Smooth muscle cell of bladder (primary cell): Measurements from ENCODE around the gene PCBD2. TPM values are rescaled to one million over a fixed set of nuclear protein-coding genes. Genes with fewer than 3 reads are reported as not detected.

Experiments
- total RNA-seq: library from RNA; depleted of rRNA; stranded (reverse); fragments of >200 nt; gene quantifications from 2 replicates; pipeline ENCODE4 v1.2.3, GENCODE V29; 2014

PCBD2 gene
- total RNA-seq, result 2.3 and 3.7 TPM in 2 replicates

DNA sequence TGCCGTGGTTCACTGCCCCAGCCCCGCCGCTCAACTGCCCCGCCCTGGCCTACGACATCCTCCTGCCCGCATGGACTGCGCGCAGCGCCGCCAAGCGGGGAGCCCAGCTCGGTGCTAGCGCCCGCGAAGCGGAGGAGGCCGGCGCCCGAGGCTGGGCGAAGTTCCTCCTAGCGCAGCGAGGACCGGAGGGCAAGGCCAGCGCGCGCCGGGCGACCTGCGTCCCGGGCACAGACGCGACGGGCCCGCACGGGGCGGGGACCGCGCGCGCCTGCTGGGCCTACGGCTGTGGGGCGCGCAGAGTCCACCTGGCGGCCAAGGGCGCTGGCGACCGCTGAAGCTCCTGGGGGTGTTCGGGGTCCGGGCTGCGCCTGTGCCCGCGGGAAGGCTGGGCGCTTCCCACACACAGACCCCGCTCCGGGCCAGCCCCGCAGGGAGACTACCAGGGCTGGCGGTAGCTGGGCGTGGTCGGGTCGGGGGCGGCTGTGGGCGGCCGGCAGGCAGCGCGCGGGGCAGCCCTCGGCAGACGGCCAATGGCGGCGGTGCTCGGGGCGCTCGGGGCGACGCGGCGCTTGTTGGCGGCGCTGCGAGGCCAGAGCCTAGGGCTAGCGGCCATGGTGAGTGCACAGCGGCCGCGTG, at the start of gene PCBD2:
PCBD2 (plus strand) TSS at position 522 of the 636 bp plus-strand sequence; CDS start at position 531, 9 bp downstream.

DNA sequence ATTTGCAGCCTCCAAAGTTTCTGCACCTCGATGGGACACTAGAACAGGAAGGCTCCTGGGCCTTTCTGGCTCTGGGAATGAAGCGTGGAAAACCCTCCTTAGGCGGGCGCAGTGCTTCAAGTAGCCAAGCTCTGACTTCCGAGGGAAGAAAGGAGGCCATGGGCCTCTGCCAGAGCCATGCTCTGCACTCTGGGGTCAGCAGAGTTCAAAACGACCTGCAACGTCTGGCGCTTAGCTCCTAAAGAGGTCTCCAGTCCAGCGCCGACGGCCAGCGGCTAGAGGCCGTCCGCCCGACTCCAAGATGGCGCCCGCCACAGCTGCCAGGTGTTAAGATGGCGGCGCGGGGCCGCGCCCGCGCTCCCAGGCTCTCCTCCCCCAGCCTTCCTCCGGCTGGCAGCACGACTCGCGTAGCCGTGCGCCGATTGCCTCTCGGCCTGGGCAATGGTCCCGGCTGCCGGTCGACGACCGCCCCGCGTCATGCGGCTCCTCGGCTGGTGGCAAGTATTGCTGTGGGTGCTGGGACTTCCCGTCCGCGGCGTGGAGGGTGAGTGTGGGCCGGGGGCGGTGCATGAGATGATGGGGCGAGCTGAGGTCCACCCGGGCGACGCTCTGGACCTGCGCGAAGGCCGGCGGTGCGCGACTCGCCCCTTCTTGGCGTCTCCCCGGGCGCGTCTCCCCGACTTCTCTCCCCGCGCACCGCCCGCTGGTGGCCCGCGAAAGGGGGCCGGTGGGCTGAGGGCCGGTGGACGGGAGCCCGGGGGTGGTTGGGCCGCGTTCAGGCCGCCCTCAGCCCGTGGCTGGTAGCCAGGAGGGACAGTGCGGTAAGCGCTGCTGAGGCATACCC, 30.7 kb upstream of the PCBD2 start, which contains the start of gene TXNDC15:
TXNDC15 (plus strand) TSS at position 385 of the 844 bp plus-strand sequence; CDS start at position 442, 57 bp downstream.

DNA sequence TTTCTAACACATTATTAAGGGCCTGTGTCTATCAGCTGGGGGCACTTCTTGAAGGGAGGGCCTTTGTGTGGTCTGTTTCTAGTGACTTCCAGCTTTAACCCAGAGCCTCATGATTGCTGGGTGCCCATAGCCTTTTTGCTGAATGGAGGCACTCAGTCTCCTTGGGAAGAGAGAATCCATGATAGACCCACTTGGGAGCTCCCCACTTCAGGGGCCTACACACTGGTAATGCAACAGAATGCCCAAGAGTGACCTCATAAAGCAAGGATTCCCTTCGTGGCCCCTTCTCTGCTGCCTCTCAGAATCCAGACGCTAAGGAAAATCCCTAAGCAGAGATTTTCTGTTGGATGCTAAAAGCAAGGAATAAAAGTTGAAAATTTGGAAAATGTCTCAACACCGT, 62.7 kb downstream of the PCBD2 start, which contains the start of gene CATSPER3:
CATSPER3 (plus strand) TSS at position 301 of the 400 bp plus-strand sequence; CDS start at position 386, 85 bp downstream.

Other genes starting within 250 kb of the PCBD2 start
- gene CAMLG, start 166.6 kb upstream of the PCBD2 start, total RNA-seq, result 46.4 and 48.2 TPM in 2 replicates
- 14.8 and 14.9 TPM in 2 replicates for gene DDX46, start 146.4 kb upstream of the PCBD2 start, total RNA-seq
- gene C5orf24, start 59.2 kb upstream of the PCBD2 start, total RNA-seq, result 28.4 and 32.3 TPM in 2 replicates
- 141 and 192 TPM in 2 replicates for gene TXNDC15, start 30.8 kb upstream of the PCBD2 start, total RNA-seq
- gene CATSPER3, start 62.8 kb downstream of the PCBD2 start, total RNA-seq, result 0.09 and 0.14 TPM in 2 replicates
- gene PITX1, start 129.1 kb downstream of the PCBD2 start, total RNA-seq, result 88.2 and 208 TPM in 2 replicates